ENCODE measurements around the gene ZNF414. TPM values are rescaled to one million over a fixed set of nuclear protein-coding genes. Genes with fewer than 3 reads are reported as not detected.

The ZNF414 gene
- polyA plus RNA-seq, 1 donor (not counting 4 experiments of a cell fraction or from before 2014, with no cell fraction given), result 1.9 TPM

- H3K4me2 ChIP-seq (ENCODE audit: control insufficient read depth, extremely low read depth, insufficient read depth, low read depth, low read length), result peak overlapping the region; percentile 75
- peak overlapping the region; percentile 67 to 71 (median 70) for H3K4me3 ChIP-seq (ENCODE audit: control insufficient read depth in 2 of 3, extremely low read depth in 1 of 3, insufficient read depth in 2 of 3, low read depth in 1 of 3, low read length in 3 of 3)
- DNase-seq (ENCODE audit: low read depth, low spot score) (no peak), FAIRE-seq (no peak)
- peak overlapping the region; percentile 89 for H3K27ac ChIP-seq (ENCODE audit: control insufficient read depth, insufficient read depth, low read length)
- no peaks in the 10 kb centered on the region for H4K20me1 ChIP-seq (ENCODE audit: control insufficient read depth, extremely low read depth, insufficient read depth, low read length)
- no peaks in the 10 kb centered on the region for H3K27me3 ChIP-seq (ENCODE audit: control insufficient read depth, extremely low read depth, insufficient read depth, low read length)
- TF ChIP-seq, protein P1, sequence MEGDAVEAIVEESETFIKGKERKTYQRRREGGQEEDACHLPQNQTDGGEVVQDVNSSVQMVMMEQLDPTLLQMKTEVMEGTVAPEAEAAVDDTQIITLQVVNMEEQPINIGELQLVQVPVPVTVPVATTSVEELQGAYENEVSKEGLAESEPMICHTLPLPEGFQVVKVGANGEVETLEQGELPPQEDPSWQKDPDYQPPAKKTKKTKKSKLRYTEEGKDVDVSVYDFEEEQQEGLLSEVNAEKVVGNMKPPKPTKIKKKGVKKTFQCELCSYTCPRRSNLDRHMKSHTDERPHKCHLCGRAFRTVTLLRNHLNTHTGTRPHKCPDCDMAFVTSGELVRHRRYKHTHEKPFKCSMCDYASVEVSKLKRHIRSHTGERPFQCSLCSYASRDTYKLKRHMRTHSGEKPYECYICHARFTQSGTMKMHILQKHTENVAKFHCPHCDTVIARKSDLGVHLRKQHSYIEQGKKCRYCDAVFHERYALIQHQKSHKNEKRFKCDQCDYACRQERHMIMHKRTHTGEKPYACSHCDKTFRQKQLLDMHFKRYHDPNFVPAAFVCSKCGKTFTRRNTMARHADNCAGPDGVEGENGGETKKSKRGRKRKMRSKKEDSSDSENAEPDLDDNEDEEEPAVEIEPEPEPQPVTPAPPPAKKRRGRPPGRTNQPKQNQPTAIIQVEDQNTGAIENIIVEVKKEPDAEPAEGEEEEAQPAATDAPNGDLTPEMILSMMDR (optimal IDR thresholded peaks at IDR 0.05 in 1 of 3, IDR thresholded peaks at IDR 0.05 in 1 of 3, conservative IDR thresholded peaks at IDR 0.05 in 1 of 3; ENCODE audit: extremely low read depth in 1 of 3, insufficient read depth in 2 of 3, low read length in 3 of 3), result no peak
- no peaks in the 10 kb centered on the region for H3K9me3 ChIP-seq (ENCODE audit: control insufficient read depth, low read depth, low read length)
- H3K36me3 ChIP-seq (ENCODE audit: control insufficient read depth in 2 of 2, extremely low read depth in 1 of 2, insufficient read depth in 2 of 2, low read length in 2 of 2), result peaks cover 0 to 3% of the 10 kb centered on the region in 2 experiments
- peak overlapping the region; percentile 93 for H3K9ac ChIP-seq (ENCODE audit: control insufficient read depth, extremely low read depth, insufficient read depth, low read length)
- H3K4me1 ChIP-seq (ENCODE audit: control insufficient read depth, extremely low read depth, insufficient read depth, low read length), result peaks cover 13% of the 10 kb centered on the region
- H3K9me1 ChIP-seq (ENCODE audit: control insufficient read depth, extremely low read depth, insufficient read depth, low read length), result no peaks in the 10 kb centered on the region
- H3K79me2 ChIP-seq (ENCODE audit: control insufficient read depth, insufficient read depth, low read length), result no peaks in the 10 kb centered on the region
- H2AFZ ChIP-seq (ENCODE audit: control insufficient read depth, low read length), result peak overlapping the region; percentile 95
- dilution Hi-C loops (cut with MboI; ENCODE audit: extremely low pct_ligation_motif_present, low sequenced_read_pairs), result no loop called here
These were observed 806 bp downstream of the ZNF414 start for GRCh38 chr19:8513036-8513686.

GRCh38 chr19:8512115-8512967 lies 1.6 kb downstream of the ZNF414 start:
- no peak for TF ChIP-seq EZH2 (IDR thresholded peaks at IDR 0.05; ENCODE audit: low read length)
- TF ChIP-seq, protein P1 (optimal IDR thresholded peaks at IDR 0.05 in 1 of 3, IDR thresholded peaks at IDR 0.05 in 1 of 3, conservative IDR thresholded peaks at IDR 0.05 in 1 of 3; ENCODE audit: extremely low read depth in 1 of 3, insufficient read depth in 2 of 3, low read length in 3 of 3), result no peak
- dilution Hi-C loops (cut with MboI; ENCODE audit: extremely low pct_ligation_motif_present, low sequenced_read_pairs), result no loop called here
- Histone ChIP-seq H3K9ac (ENCODE audit: control insufficient read depth, extremely low read depth, insufficient read depth, low read length) (peak overlapping the region; percentile 61), H3K79me2 (ENCODE audit: control insufficient read depth, insufficient read depth, low read length) (no peaks in the 10 kb centered on the region), H3K27me3 (ENCODE audit: control insufficient read depth, extremely low read depth, insufficient read depth, low read length) (no peaks in the 10 kb centered on the region), H3K27ac (ENCODE audit: control insufficient read depth, insufficient read depth, low read length) (peak overlapping the region; percentile 54), H3K4me1 (ENCODE audit: control insufficient read depth, extremely low read depth, insufficient read depth, low read length) (peaks cover 13% of the 10 kb centered on the region), H3K9me3 (ENCODE audit: control insufficient read depth, low read depth, low read length) (no peaks in the 10 kb centered on the region), H3K36me3 (ENCODE audit: control insufficient read depth in 2 of 2, extremely low read depth in 1 of 2, insufficient read depth in 2 of 2, low read length in 2 of 2) (peaks cover 0 to 3% of the 10 kb centered on the region in 2 experiments), H3K9me1 (ENCODE audit: control insufficient read depth, extremely low read depth, insufficient read depth, low read length) (no peaks in the 10 kb centered on the region), H3K4me3 (ENCODE audit: control insufficient read depth in 2 of 3, extremely low read depth in 1 of 3, insufficient read depth in 2 of 3, low read depth in 1 of 3, low read length in 3 of 3) (peak overlapping the region in 1 of 3 experiments; percentile 40), H3K4me2 (ENCODE audit: control insufficient read depth, extremely low read depth, insufficient read depth, low read depth, low read length) (peak overlapping the region; percentile 64), H2AFZ (ENCODE audit: control insufficient read depth, low read length) (peak overlapping the region; percentile 53), H4K20me1 (ENCODE audit: control insufficient read depth, extremely low read depth, insufficient read depth, low read length) (no peaks in the 10 kb centered on the region)
- no peak for FAIRE-seq
- no peak for DNase-seq (ENCODE audit: low read depth, low spot score)
